HAP-1 (cell line): ENCODE data around the gene RCAN3.

Source experiments
- DNase-seq, 2 experiments: peaks; one replicate each; pipeline ENCODE4 v3.0.0-alpha.2; 2016 to 2020; ENCODE audit warnings: low spot score in 2 of 2
- H3K27me3 ChIP-seq: fragments of 250-450 bp; sonication (Bioruptor Pico); 2 replicates; pipeline ENCODE4 v1.5.1; 2020; ENCODE audit warnings: low read depth, mild to moderate bottlenecking, moderate library complexity
- H3K36me3 ChIP-seq: fragments of 250-450 bp; sonication (Bioruptor Pico); replicated peaks from 2 replicates; pipeline ENCODE4 v1.5.1; 2020; ENCODE audit warnings: mild to moderate bottlenecking
- H3K4me1 ChIP-seq: fragments of 250-450 bp; sonication (Bioruptor Pico); 2 replicates; pipeline ENCODE4 v1.5.1; 2020; ENCODE audit warnings: mild to moderate bottlenecking
- H3K4me3 ChIP-seq: fragments of 250-450 bp; sonication (Bioruptor Pico); 2 replicates; pipeline ENCODE4 v1.5.1; 2020; ENCODE audit warnings: mild to moderate bottlenecking, moderate library complexity
- H3K9me3 ChIP-seq: fragments of 250-450 bp; sonication (Bioruptor Pico); 2 replicates; pipeline ENCODE4 v1.5.1; 2020; ENCODE audit warnings: mild to moderate bottlenecking, moderate library complexity
- in situ Hi-C: fragments of 300-500 bp; cut with MboI; formaldehyde crosslinking; loops from 3 replicates; pipeline ENCODE4 v1.14.3; 2020; ENCODE audit warnings: low sequenced_read_pairs, inconsistent platforms, mixed read lengths

The RCAN3 gene

GRCh38 chr1:24570265-24571125 lies 67.9 kb downstream of the RCAN3 start:
- in situ Hi-C loops = no loop called here
- Histone ChIP-seq H3K27me3 (no peaks in the 10 kb centered on the region), H3K4me1 (no peaks in the 10 kb centered on the region), H3K9me3 (no peaks in the 10 kb centered on the region), H3K4me3 (no peak overlapping the region), H3K36me3 (no peaks in the 10 kb centered on the region)
- DNase-seq = no peak

DNA sequence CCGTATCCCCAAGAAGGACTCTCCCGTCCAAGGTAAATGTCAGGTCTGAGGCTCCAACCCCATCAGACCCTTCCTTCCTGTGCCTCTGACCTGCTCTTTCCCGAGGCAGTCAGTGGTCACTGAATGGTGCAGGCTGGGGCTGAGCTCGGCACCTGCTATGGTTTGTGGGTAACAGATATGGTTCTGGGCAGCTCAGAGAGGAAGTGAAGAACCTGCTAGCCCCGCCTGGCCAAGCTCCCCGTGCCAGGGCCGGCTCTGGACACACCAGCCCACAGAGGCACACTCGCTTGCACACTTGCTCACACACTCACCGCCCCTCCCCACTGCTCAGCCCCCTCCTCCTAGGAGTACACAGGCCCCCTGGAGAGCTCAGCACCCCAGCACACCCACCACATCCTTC lies 69.7 kb downstream of the RCAN3 start:
- Histone ChIP-seq H3K9me3 (no peaks in the 10 kb centered on the region), H3K4me1 (no peaks in the 10 kb centered on the region), H3K27me3 (no peaks in the 10 kb centered on the region), H3K4me3 (no peak overlapping the region), H3K36me3 (no peaks in the 10 kb centered on the region)
- no peak for DNase-seq
- in situ Hi-C loops = no loop called here

DNA sequence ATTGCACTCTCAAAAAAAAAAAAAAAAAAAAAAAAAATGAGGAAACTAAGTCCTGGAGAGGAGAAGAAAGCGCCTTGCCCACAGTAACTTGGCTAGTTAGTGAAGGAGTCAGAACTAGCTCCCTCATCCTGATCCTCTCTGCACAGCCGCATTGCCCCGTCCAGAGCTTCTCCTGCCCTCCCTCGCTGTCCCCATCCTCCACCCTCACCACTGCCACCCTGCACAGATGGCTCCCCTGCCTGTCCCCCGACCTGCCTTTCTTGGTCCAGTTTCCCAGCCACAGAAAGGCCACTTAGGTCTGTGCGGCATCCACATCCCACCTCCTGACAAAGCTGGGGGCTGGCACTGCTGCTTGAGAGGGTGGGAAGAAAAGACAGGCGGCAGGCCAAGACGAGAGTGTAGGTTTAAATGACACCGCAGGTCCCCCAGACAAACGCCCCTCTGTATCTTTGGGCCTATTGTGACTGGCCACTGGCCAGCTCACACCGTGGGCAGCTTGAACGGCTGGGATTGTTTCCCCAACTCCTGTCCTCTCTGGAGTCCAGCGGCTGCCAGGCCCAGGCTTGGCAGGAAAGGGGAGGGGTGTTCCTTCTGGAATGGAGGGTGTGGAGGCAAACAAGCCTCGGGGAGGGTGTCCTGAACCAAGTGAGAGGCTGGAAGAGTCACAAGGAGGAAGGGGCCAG lies 73.4 kb downstream of the RCAN3 start:
- Histone ChIP-seq H3K27me3 (no peaks in the 10 kb centered on the region), H3K36me3 (no peaks in the 10 kb centered on the region), H3K4me3 (no peak overlapping the region), H3K9me3 (no peaks in the 10 kb centered on the region), H3K4me1 (no peaks in the 10 kb centered on the region)
- no peak for DNase-seq
- in situ Hi-C loops = no loop called here

DNA sequence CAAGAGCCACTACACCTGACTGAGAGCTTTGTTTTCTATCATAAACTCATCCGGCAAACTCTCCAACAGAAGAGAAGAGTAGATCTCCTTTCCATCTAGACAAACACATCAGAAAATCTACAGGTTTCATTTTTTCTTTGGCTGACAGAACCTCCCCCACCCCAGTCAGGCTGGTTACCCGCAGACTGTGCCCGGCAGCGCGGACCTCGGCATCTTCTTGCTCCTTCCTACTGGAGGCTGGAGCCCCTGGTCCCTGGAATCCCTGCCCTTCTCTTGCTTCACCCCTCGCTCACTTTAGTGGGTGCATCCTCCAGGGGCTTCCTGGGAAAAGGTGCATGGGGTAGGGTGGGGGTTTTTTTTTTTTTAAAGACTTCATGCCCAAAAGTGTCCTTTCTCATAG lies 76.2 kb downstream of the RCAN3 start:
- DNase-seq = no peak
- in situ Hi-C loops = no loop called here

GRCh38 chr1:24580756-24581155 lies 78.1 kb downstream of the RCAN3 start:
- Histone ChIP-seq H3K4me3 (no peak overlapping the region), H3K27me3 (peaks cover 5% of the 10 kb centered on the region; the same call in 1 of the 2 replicates), H3K4me1 (no peaks in the 10 kb centered on the region), H3K9me3 (0 out of 2 replicates have a peak, but pooled peaks cover 3% of the 10 kb centered on the region), H3K36me3 (no peaks in the 10 kb centered on the region)
- in situ Hi-C loops = no loop called here
- DNase-seq = no peak

More for the DNA sequence above, 76.2 kb downstream of the RCAN3 start:
- H3K4me1 ChIP-seq = no peaks in the 10 kb centered on the region
- H3K9me3 ChIP-seq = 0 out of 2 replicates have a peak, but pooled peaks cover 3% of the 10 kb centered on the region
- no peak overlapping the region for H3K4me3 ChIP-seq
- no peaks in the 10 kb centered on the region for H3K27me3 ChIP-seq
- H3K36me3 ChIP-seq = no peaks in the 10 kb centered on the region

DNA sequence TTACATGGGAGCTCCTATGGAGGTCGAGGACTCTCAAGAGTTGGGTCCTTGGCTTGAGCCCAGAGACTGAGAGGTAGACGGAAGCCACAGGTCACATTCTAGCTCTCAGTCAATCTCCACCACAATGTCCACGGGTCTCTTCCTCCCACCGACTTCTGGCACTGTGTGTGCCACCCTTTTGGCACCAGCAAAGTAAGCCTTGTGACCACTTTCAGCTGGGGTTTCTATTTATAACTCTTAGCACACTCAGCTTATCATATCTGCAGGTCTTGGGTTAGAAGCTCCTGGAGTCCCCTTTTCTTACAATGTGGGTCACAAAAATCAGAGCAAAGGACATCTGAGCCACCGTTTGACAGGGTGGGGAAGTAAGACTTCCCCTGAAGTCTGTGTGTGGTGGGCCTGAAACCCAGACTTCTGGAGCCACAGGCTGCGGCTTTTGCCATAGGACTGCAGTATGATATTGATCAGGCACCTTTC lies 81.6 kb downstream of the RCAN3 start:
- Histone ChIP-seq H3K36me3 (no peaks in the 10 kb centered on the region), H3K27me3 (peaks cover 5% of the 10 kb centered on the region; the same call in 1 of the 2 replicates), H3K4me3 (no peak overlapping the region), H3K9me3 (0 out of 2 replicates have a peak, but pooled peaks cover 3% of the 10 kb centered on the region), H3K4me1 (0 out of 2 replicates have a peak, but pooled peaks cover 2% of the 10 kb centered on the region)
- in situ Hi-C loops = no loop called here
- DNase-seq = no peak

DNA sequence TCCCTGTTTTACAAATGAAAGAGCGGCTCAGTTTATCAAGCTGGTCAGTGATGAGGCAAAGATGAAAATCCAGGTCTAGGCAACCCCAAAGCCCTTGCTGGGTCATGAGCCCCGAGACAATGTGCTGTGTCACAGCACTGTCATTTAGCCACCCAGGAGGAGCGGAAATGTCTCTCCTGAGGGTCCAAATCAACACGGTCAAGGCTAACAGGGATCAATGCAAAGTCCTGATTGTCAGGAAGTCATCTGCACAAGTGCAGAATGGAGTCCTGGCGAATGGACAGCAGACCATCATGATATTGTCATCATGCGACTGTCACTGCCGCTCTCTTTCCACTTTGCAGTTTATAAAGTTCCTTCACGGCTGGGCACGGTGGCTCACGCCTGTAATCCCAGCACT lies 83.5 kb downstream of the RCAN3 start:
- no peaks in the 10 kb centered on the region for H3K36me3 ChIP-seq
- in situ Hi-C loops = no loop called here
- DNase-seq = no peak
- H3K4me1 ChIP-seq = 0 out of 2 replicates have a peak, but pooled peaks cover 2% of the 10 kb centered on the region
- peaks cover 5% of the 10 kb centered on the region; the same call in 1 of the 2 replicates for H3K27me3 ChIP-seq
- 0 out of 2 replicates have a peak, but pooled peaks cover 3% of the 10 kb centered on the region for H3K9me3 ChIP-seq
- no peak overlapping the region for H3K4me3 ChIP-seq

- in situ Hi-C loops = no loop called here
- DNase-seq = peak; percentile 72 to 73
- 0 out of 2 replicates have a peak, but pooled peaks cover under 1% of the 10 kb centered on the region for H3K9me3 ChIP-seq
- 0 out of 2 replicates have a peak, but pooled peaks cover 2% of the 10 kb centered on the region for H3K4me1 ChIP-seq
- H3K36me3 ChIP-seq = no peaks in the 10 kb centered on the region
- H3K27me3 ChIP-seq = peaks cover 5% of the 10 kb centered on the region; the same call in 1 of the 2 replicates
- H3K4me3 ChIP-seq = no peak overlapping the region
These were observed 84.6 kb downstream of the RCAN3 start for GRCh38 chr1:24586970-24587820.

GRCh38 chr1:24588573-24588972 lies 85.9 kb downstream of the RCAN3 start:
- in situ Hi-C loops = no loop called here
- no peak for DNase-seq
- Histone ChIP-seq H3K36me3 (no peaks in the 10 kb centered on the region), H3K4me1 (0 out of 2 replicates have a peak, but pooled peaks cover 2% of the 10 kb centered on the region), H3K27me3 (peaks cover 5% of the 10 kb centered on the region; the same call in 1 of the 2 replicates), H3K4me3 (no peak overlapping the region), H3K9me3 (no peaks in the 10 kb centered on the region)

DNA sequence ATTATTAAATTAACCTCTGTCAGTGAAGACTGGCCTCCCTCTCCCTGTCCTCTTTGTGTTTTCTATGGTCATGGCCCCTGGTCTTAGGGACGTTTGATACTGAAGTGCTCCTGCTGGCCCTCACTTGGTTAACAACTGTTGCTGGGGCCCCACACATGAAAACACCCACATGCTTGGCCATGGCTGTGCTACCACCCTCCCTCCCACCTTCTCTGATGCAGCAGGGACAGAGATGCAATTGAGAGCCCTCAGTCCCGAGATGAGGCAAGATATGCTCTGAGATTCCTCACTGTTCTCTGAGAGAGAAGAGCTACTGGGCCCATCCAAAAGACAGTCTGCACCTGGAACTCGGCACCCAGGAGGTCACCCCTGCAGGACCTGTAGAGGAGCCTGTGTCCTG lies 86.6 kb downstream of the RCAN3 start:
- Histone ChIP-seq H3K9me3 (no peaks in the 10 kb centered on the region), H3K36me3 (no peaks in the 10 kb centered on the region), H3K4me3 (no peak overlapping the region), H3K27me3 (peaks cover 5% of the 10 kb centered on the region; the same call in 1 of the 2 replicates), H3K4me1 (0 out of 2 replicates have a peak, but pooled peaks cover 2% of the 10 kb centered on the region)
- in situ Hi-C loops = no loop called here
- no peak for DNase-seq
